ENCODE results near the gene SSC4D. TPM values are rescaled to one million over a fixed set of nuclear protein-coding genes. Genes with fewer than 3 reads are reported as not detected.
A peak's percentile ranks its signal among the peaks of the same experiment; 100 is the strongest.
"Not testable (repeated sequence)": the region's sequence is repeated elsewhere in the genome, so short reads cannot be mapped to it uniquely, and the experiment has no call there.

Gene SSC4D
- total RNA-seq, 1 donor from 2014 or later, result 22.4 TPM

GRCh38 chr7:76437873-76438272, 28.4 kb upstream of the SSC4D start:
- H3K27me3 Mint-ChIP-seq (ENCODE audit: low read depth); H3K36me3 Mint-ChIP-seq; H3K4me1 Mint-ChIP-seq; H3K4me3 Mint-ChIP-seq; H3K9me3 Mint-ChIP-seq; H3K27ac Mint-ChIP-seq: not testable (repeated sequence)
- peak; percentile 72 for TF ChIP-seq CTCF (IDR thresholded peaks at IDR 0.05; ENCODE audit: unreplicated experiment)
- DNase-seq (ENCODE audit: low spot score in 2 of 2, unreplicated experiment in 2 of 2), result peak in 1 of 2 experiments; percentile 67

- Mint-ChIP-seq H3K9me3 (no peaks in the 10 kb centered on the region), H3K4me3 (no peak overlapping the region), H3K36me3 (no peaks in the 10 kb centered on the region), H3K4me1 (no peaks in the 10 kb centered on the region), H3K27me3 (ENCODE audit: low read depth) (no peaks in the 10 kb centered on the region), H3K27ac (no peak overlapping the region)
- no peak for TF ChIP-seq CTCF (IDR thresholded peaks at IDR 0.05; ENCODE audit: unreplicated experiment)
- DNase-seq (ENCODE audit: low spot score in 2 of 2, unreplicated experiment in 2 of 2), result peak in 1 of 2 experiments; percentile 30
Measured at GRCh38 chr7:76430836-76431235, 21.3 kb upstream of the SSC4D start.

- peak in 1 of 2 experiments; percentile 27 for DNase-seq (ENCODE audit: low spot score in 2 of 2, unreplicated experiment in 2 of 2)
- no peaks in the 10 kb centered on the region for H3K9me3 Mint-ChIP-seq
- H3K4me1 Mint-ChIP-seq, result no peaks in the 10 kb centered on the region
- H3K27ac Mint-ChIP-seq, result no peak overlapping the region
- no peak overlapping the region for H3K4me3 Mint-ChIP-seq
- no peak for TF ChIP-seq CTCF (IDR thresholded peaks at IDR 0.05; ENCODE audit: unreplicated experiment)
- H3K36me3 Mint-ChIP-seq, result no peaks in the 10 kb centered on the region
- no peaks in the 10 kb centered on the region for H3K27me3 Mint-ChIP-seq (ENCODE audit: low read depth)
Measured at GRCh38 chr7:76430211-76430610, 20.7 kb upstream of the SSC4D start.

- peaks cover under 1% of the 10 kb centered on the region for H3K4me1 Mint-ChIP-seq
- H3K27me3 Mint-ChIP-seq (ENCODE audit: low read depth), result no peaks in the 10 kb centered on the region
- no peaks in the 10 kb centered on the region for H3K9me3 Mint-ChIP-seq
- no peaks in the 10 kb centered on the region for H3K36me3 Mint-ChIP-seq
- no peak overlapping the region for H3K27ac Mint-ChIP-seq
- no peak overlapping the region for H3K4me3 Mint-ChIP-seq
- TF ChIP-seq CTCF (IDR thresholded peaks at IDR 0.05; ENCODE audit: unreplicated experiment), result no peak
- peak in 1 of 2 experiments; percentile 31 for DNase-seq (ENCODE audit: low spot score in 2 of 2, unreplicated experiment in 2 of 2)
Measured at GRCh38 chr7:76428868-76429805, 19.6 kb upstream of the SSC4D start.

GRCh38 chr7:76428149-76428823, 18.8 kb upstream of the SSC4D start:
- Mint-ChIP-seq H3K4me3 (no peak overlapping the region), H3K27ac (no peak overlapping the region), H3K9me3 (no peaks in the 10 kb centered on the region), H3K27me3 (ENCODE audit: low read depth) (no peaks in the 10 kb centered on the region), H3K36me3 (no peaks in the 10 kb centered on the region), H3K4me1 (peaks cover 9% of the 10 kb centered on the region)
- no peak for DNase-seq (ENCODE audit: low spot score in 2 of 2, unreplicated experiment in 2 of 2)
- no peak for TF ChIP-seq CTCF (IDR thresholded peaks at IDR 0.05; ENCODE audit: unreplicated experiment)

Data from mesothelial cell of epicardium (in vitro differentiated cells).